HG03460 (cell line): ENCODE measurements around the gene CBL.
"Not testable (repeated sequence)": the region's sequence is repeated elsewhere in the genome, so short reads cannot be mapped to it uniquely, and the experiment has no call there.

Experiments
- ATAC-seq: cut with Tn5 transposase; IDR thresholded peaks from one replicate; pipeline ENCODE4 v1.9.1; 2021; ENCODE audit not compliant: unreplicated experiment

CBL gene

DNA sequence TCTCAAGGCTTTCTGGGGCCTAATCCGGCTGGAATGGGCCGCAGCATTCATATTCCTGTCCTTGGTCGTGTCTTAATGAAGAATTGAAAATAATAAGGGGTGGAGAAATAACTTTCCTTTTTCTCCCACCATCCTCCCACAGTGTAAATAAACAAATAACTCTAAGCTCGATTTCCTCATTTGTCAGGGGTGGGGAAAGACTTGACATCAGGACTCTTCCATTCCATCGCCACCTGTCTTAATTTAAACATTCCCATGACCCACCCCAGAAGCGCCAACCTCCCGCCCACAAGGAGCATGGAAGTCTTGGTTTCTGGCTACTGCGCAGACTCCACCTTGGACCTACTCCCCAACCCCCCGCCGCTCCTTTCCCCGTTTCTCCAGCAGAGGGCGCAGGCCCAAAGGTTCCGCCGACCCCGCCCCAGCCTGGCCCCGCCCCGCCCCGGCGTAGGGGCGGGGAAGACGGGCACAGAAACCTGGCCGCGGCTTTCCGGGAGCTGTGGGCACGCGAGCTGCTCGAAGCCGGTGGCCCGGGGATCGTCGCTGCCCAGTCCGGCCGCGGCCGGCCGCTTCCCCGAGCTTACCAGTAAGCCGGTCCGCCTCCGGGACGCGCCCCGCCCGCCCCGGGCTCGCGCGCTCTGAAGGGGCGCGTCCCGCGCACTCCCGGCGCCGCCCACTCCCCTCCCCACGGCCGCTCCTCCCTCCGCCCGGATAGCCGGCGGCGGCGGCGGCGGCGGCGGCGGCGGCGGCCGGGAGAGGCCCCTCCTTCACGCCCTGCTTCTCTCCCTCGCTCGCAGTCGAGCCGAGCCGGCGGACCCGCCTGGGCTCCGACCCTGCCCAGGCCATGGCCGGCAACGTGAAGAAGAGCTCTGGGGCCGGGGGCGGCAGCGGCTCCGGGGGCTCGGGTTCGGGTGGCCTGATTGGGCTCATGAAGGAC, at the start of gene CBL:
CBL (plus strand) TSS at position 766 of the 937 bp plus-strand sequence; CDS start at position 845, 79 bp downstream.
- peak; percentile 73 for ATAC-seq

DNA sequence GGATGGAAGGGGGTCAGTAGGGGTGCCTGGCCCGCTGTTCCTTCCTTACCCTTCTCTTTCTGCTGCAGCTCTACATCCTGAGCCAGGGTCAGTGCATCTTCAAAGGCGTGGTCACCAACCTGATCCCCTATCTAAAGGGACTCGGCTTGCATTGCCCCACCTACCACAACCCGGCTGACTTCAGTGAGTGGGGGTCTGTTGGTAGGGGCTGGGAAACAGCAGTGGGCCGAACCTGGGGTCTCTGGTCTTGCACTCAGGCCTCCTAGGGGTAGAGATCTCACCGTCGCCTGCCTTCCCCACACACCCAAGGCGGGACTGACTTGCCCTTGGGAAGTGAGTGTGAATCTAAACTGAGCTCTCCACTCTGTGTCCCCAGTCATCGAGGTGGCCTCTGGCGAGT, 49.6 kb upstream of the CBL start:
- ATAC-seq, result no peak

DNA sequence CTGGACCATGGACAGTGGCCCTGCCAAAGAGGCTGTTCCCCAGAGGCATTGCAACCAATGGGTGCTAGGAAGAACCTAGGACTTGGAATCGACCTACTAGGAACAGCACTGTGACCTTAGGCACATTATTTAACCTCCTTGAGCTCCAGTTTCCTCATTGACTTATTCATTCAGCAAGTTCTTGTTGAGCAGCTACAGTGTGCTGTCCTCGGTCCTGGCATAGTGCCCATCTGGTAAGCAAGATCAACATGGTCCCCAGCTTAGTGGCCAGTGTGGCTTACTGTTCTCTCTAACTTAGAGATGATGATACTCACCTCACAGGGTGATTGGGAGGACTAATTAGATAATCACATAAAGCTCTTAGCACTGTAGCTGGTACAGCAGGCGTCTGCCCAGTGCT, 49.1 kb upstream of the CBL start:
- no peak for ATAC-seq

DNA sequence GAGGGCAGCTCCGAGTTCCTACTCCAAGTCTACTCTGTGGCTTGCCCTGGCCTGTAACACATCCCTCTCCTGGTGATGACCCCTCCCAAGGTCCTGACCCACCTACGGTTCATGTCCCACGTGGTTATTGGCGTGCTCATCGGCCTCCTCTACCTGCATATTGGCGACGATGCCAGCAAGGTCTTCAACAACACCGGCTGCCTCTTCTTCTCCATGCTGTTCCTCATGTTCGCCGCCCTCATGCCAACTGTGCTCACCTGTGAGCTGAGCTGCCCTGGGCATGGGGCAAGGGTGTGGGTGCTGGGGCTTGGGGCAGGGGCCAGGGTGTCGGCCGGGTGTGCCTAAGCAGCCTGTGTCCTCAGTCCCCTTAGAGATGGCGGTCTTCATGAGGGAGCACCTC, 47.7 kb upstream of the CBL start:
- ATAC-seq, result no peak

DNA sequence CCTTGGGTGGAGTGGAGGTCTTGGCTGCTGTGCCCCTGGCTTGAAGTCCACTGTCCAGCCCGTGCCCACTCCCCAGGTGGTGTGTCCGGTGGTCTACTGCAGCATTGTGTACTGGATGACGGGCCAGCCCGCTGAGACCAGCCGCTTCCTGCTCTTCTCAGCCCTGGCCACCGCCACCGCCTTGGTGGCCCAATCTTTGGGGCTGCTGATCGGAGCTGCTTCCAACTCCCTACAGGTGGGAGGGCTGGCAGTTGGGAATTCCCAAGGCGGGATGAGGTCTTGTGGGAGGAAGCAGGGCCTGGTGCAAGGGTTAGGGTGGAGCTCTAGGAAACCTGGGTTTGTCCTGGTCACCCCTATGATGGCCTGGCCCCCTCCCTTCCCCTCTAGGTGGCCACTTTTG, 46.0 kb upstream of the CBL start:
- ATAC-seq, result no peak

DNA sequence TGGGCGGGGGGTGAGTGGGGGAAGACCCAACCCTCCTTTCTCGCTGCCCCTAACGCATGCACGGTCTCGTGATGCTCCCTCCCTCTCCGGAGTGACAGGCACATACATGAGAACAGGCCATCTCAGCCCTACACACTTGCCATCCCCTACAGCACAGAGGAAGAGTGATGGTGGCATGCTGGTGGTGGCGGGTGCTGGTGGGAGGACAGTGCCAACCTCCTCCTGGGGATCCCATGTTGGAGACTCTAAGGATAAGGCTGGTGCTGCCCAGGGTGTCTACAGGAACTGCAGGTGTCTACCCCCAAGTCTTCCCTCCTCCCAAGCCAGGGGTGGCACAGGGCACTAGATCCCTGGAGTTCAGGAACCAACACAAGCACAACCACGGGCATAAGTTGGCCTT, 44.3 kb upstream of the CBL start:
- no peak for ATAC-seq

DNA sequence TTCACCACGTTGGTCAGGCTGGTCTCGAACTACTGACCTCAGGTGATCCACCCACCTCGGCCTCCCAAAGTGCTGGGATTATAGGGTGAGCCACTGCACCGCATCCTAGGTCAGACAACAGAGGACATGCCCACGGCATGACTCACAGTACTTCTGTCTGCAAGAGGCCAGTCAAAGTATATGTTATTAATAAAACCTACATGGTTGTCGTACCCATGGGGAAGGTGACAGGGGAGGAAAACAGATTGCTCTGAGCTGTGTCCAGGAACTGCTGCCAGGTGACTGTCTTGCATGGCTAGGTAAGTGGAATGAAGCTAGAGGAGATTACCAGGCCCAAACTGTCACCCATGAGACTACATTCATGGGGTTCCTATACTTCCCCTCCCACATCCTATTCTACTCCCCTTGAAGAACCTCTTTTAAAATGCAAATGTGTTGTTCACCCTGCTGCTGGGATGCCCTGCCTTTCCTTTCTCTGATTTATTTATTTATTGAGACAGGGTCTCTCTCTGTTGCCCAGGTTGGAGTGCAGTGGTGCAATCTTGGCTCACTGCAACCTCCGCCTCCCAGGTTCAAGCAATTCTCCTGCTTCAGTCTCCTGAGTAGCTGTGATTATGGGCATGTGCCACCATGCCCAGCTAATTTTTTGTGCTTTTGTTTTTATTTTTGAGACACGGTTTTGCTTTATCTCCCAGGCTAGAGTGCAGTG, 39.6 kb upstream of the CBL start:
- no peak for ATAC-seq

DNA sequence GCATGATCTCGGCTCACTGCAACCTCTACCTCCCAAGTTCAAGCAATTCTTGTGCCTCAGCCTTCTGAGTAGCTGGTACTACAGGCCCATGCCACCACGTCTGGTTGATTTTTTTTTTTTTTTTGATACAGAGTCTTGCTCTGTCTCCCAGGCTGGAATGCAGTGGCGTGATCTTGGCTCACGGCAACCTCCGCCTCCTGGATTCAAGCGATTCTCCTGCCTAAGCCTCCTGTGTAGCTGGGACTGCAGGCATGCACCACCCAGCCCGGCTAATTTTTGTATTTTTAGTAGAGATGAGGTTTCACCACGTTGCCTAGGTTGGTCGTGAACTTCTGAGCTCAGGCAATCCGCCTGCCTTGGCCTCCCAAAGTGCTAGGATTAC, 39.1 kb upstream of the CBL start:
- ATAC-seq, result not testable (repeated sequence)

DNA sequence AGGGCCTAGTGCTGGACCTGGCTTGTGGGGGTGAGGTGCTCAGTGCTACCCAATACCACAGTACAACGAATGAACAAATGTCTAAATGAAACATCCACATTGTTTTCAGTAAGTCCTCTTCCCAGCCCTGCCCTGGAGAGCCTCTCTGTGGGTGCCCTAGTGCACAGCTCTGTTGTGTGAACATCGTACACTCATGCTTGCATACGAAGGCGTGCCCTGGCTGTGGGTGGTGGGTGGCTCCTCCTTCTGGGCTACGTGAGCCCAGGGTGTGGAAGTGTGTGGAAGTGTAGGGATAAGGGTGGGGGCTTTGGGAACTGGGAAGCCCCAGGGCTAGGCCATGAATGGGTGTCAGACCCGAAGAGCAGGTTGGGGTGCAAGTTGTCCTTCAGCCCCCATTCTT, 38.2 kb upstream of the CBL start:
- ATAC-seq, result no peak

DNA sequence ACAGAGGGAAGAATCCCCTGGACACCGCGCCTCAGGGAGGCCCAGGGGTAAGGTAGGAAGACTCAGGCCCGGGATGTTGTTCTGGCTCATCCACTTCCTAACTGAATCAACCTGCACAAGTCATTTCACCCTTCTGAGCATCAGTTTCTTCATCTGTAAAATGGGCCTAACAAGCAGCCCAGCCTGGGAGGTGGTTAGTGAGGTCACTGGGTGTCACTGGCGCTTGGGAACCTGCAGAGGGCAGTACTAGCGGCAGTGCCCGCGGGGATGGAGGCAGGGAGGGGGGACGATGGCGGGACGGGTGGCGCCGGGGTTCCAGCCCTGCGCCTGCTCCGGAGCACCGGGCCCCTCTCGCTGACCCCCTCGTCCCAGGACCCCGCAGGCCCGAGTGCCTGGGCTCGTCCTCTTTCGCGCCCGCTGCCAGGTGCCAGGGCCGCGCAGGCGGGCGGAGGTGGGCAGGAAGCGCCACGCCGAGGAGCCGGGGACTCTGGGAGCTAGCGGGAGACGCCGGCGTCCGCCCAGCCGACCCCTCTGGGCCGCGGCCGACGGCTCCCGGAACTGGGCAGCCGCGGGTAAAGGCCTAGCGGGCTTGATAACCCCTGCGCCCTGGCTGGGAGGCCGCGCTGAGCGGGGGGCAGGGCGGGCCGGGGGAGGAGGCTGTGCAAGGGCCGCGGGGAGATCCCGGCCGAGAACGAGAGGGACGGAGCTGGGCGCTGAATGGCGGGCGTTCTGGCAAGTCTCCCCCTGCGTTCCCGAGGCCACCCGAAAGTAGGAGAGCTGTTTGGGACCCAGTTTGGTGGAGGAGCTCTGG, 37.5 kb upstream of the CBL start, which contains the start of gene NLRX1:
NLRX1 (plus strand) TSS at position 255 of the 811 bp plus-strand sequence. CDS start 2,679 bp downstream, outside the sequence.
- ATAC-seq, result peak; percentile 91

DNA sequence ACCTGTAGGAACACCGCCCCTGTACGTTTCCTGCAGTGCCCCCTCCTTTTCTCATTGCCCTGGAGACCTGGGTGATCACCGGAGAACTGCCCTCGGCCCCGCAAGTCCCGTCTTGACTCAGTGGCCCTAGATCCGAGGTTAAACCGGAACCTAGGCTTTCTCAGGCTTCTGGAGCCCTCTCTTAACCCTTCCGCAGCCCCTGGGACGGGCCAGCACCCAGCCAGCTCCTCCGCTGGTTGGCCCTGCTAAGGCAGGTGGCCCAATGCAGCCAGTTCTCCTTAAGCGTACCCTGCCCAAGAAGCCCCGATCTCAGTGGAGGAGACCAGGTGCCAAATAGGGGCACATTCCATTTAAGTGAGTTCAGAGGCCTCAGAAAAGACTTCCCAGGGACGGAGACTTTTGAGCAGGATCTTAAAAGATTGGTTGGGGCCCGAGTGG, 36.8 kb upstream of the CBL start:
- ATAC-seq, result peak; percentile 19

DNA sequence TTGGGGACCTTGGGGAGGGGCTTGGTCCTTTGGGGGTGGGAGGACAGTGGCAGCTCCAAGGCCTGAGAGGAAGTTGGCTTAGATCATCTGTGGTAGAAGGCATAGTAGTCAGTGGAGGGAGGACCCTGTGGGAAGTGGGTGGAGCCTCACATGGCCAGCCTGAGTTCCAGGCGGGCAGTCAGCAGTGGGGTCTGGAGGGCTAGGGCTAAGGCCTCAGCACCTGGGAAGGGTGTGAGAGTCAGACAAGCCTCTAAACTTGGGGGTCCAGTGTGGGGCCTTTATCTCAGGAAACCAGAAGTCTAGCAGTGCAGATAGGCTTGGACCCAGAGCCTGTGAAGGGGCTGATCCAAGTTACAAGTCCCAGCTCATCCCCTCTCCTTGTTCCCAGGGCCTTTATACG, 33.6 kb upstream of the CBL start:
- ATAC-seq, result no peak

DNA sequence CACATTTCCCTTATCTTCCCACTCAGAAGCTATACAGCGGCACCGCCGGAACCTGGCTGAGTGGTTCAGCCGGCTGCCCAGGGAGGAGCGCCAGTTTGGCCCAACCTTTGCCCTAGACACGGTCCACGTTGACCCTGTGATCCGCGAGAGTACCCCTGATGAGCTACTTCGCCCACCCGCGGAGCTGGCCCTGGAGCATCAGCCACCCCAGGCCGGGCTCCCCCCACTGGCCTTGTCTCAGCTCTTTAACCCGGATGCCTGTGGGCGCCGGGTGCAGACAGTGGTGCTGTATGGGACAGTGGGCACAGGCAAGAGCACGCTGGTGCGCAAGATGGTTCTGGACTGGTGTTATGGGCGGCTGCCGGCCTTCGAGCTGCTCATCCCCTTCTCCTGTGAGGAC, 32.7 kb upstream of the CBL start:
- no peak for ATAC-seq

DNA sequence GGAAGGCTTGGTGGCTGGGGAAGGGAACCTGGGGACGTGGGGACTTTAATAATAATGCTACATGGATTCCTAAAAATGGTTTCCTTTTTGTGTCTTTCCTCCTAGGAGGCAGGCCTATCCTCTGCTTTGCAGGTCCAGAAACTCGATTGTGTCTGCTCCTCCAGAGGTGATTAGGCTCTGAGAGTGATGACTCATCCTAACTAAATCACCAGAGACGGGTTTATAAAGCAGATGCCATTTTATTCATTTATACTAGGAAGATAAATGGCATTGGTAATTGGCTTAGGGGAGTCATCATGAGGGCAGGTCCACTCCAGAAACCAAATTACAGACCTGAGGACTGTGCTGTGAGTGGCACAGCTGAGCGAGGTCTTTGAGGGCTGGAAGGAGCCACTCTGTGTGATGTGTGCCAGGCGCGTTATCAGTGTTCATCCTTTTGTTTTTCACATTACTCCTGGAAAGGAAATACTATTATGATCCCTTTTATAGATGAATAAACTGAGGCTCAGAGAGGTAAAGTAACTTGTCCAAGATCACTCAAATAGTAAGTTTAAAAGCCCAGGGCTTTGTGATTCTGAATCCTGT, 30.6 kb upstream of the CBL start:
- no peak for ATAC-seq

DNA sequence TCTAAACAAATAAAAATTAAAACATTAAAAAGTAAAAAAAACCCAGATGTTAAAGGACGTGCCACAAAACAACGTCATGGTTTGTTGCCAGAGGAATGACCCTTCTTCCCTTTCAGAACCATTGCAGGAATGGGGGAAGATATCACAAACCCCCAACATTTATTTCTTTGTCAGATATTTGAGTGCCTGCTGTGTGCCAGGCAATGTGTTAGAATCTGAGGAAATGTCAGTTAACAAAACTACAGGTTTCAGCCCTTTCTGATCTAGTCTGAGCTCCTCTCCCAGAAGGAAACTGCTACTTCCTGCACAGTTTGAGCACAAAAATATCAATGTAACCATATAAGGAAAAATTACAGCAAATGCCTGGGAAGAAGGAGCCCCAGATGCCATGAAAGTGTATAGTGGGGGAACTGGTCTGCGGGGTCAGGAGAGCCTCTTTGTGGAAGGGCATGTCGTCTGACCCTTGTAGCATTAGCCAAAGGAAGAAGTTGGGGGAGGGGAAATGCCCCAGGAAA, 27.9 kb upstream of the CBL start:
- no peak for ATAC-seq

DNA sequence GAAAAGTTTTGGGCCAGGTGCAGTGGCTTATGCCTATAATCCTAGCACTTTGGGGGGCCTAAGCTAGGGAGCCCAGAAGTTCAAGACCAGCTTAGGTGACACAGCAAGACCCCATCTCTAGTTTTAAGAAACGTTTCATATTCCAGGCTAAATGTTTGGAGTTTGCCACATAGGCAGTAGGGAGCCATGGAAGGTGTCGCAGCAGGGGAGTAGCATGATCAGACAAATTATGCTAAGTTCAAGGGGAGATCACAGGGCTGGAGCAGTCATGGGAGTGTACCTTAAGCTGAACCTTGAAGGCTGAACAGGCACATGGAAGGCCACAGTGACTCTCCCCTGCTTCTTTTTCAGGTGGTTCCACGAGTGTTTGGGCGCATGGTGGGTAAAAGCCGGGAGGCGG, 26.8 kb upstream of the CBL start:
- ATAC-seq, result no peak

DNA sequence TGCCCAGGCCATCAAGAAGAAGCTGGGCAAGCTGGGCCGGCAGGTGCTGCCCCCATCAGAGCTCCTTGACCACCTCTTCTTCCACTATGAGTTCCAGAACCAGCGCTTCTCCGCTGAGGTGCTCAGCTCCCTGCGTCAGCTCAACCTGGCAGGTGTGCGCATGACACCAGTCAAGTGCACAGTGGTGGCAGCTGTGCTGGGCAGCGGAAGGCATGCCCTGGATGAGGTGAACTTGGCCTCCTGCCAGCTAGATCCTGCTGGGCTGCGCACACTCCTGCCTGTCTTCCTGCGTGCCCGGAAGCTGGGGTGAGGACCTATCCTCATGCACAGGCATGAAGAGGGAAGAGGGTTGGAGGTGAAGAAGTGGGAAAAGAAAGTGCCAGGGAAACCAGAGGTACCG, 26.2 kb upstream of the CBL start:
- ATAC-seq, result no peak

DNA sequence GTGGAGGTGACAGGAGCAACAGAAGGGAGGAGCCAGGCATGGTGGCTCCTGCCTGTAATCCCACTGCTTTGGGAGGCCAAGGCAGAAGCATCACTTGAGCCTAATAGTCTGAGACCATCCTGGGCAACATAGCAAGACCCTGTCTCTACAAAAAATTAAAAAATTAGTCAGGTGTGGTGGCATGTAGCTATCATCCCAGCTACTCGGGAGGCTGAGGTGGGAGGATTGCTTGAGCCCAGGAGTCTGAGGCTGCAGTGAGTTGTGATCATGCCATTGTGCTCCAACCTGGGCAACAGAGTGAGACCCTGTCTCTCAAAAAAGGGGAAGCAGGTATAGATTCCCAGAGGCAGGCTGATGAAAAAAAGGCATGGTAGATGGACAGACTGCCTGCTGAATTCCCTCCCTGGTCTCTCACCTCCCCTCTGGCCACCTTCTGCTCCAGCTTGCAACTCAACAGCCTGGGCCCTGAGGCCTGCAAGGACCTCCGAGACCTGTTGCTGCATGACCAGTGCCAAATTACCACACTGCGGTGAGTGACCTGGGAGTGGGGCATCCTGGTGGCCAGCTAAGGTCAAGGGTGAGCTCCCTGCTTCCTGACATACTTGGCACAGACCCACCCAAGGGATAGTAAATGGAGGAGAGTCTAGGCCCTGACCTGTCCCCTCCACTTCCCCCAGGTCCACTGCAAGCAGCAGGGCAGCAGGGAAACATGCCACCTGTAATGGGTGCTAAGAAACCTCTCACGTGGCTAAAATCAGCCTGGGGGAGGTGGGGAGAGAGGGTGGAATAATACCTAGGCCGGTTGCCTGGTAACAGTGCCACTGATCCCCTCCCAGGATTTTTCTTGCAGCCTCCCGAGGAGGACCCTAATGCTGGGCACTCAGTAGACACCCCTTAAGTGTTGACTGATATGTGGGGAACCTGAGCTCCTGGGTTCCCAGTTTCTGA, 25.1 kb upstream of the CBL start:
- no peak for ATAC-seq

DNA sequence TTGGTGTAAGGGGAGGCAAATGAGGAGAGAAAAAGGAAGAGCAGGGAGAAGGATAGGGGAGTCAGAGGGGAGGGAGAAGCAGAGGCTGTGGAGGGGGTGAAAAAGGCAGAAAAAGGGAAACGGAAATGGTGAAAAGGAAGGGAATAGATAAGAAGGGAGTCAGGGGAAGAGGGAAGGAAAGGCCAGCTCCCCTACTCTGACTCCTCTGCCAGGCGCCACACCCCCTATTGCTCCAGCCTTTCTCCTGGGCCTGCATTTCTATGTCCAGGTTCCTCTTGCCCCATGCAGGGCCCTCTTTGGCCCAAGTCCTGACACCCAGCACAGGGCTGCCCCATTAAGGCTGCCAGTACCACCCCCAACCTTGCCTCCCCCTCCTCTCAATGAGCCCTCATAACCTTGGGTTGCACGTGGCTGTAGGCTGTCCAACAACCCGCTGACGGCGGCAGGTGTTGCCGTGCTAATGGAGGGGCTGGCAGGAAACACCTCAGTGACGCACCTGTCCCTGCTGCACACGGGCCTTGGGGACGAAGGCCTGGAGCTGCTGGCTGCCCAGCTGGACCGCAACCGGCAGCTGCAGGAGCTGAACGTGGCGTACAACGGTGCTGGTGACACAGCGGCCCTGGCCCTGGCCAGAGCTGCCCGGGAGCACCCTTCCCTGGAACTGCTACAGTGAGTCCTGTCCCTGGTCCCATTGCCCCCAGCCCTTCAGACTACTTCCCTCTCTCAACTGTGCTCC, 24.3 kb upstream of the CBL start:
- ATAC-seq, result no peak
